Activated CD4-positive, alpha-beta T cell treated with anti-CD3 and anti-CD28 coated beads, Interleukin-10, Interleukin-2, amounts not matched to agents 100 ng/mL and 50 ng/mL, durations not matched to agents 16 hours and 8 hours (primary cell): ENCODE measurements around the gene NUP214.
"Not testable (repeated sequence)": the region's sequence is repeated elsewhere in the genome, so short reads cannot be mapped to it uniquely, and the experiment has no call there.

Experiments used
- DNase-seq: peaks from one replicate; pipeline ENCODE4 v3.0.0-alpha.2; 2020

NUP214 gene

GRCh38 chr9:131167146-131167692 is 41.8 kb downstream of the NUP214 start:
- DNase-seq = no peak

GRCh38 chr9:131167936-131168335 is 42.5 kb downstream of the NUP214 start:
- DNase-seq = no peak

- no peak for DNase-seq
These were observed 44.3 kb downstream of the NUP214 start for GRCh38 chr9:131169563-131170240.

- no peak for DNase-seq
These were observed 48.6 kb downstream of the NUP214 start for GRCh38 chr9:131173995-131174394.

- peak; percentile 57 for DNase-seq
These were observed 49.4 kb downstream of the NUP214 start for GRCh38 chr9:131174681-131175239.

- no peak for DNase-seq
These were observed 52.5 kb downstream of the NUP214 start for GRCh38 chr9:131177898-131178297.

GRCh38 chr9:131178382-131178781 is 53.0 kb downstream of the NUP214 start:
- DNase-seq = peak; percentile 83

GRCh38 chr9:131178926-131179325 is 53.5 kb downstream of the NUP214 start:
- DNase-seq = no peak

- no peak for DNase-seq
These were observed 54.3 kb downstream of the NUP214 start for GRCh38 chr9:131179561-131180219.

GRCh38 chr9:131180454-131180853 is 55.1 kb downstream of the NUP214 start:
- no peak for DNase-seq

GRCh38 chr9:131181091-131181681 is 55.8 kb downstream of the NUP214 start:
- no peak for DNase-seq

- DNase-seq = no peak
These were observed 60.5 kb downstream of the NUP214 start for GRCh38 chr9:131185924-131186323.

- DNase-seq = no peak
These were observed 61.2 kb downstream of the NUP214 start for GRCh38 chr9:131186622-131187021.

- DNase-seq = peak; percentile 5
These were observed 62.6 kb downstream of the NUP214 start for GRCh38 chr9:131187957-131188356.

GRCh38 chr9:131188976-131189375 is 63.6 kb downstream of the NUP214 start:
- DNase-seq = no peak

- no peak for DNase-seq
These were observed 64.8 kb downstream of the NUP214 start for GRCh38 chr9:131190191-131190590.

GRCh38 chr9:131191032-131191431 is 65.6 kb downstream of the NUP214 start:
- DNase-seq = not testable (repeated sequence)

- DNase-seq = no peak
These were observed 66.5 kb downstream of the NUP214 start for GRCh38 chr9:131191857-131192256.

- no peak for DNase-seq
These were observed 67.7 kb downstream of the NUP214 start for GRCh38 chr9:131193051-131193450.

- no peak for DNase-seq
These were observed 69.4 kb downstream of the NUP214 start for GRCh38 chr9:131194762-131195161.

- no peak for DNase-seq
These were observed 72.0 kb downstream of the NUP214 start for GRCh38 chr9:131197160-131197911.

GRCh38 chr9:131198041-131198715 is 72.8 kb downstream of the NUP214 start:
- DNase-seq = no peak
